HCT116 (cell line): ENCODE results near the gene ABCD1. TPM values are rescaled to one million over a fixed set of nuclear protein-coding genes. Genes with fewer than 3 reads are reported as not detected.

Experiments used
- ATAC-seq: fragments of 200-7000 bp; cut with Tn5 transposase; 2 replicates; pipeline ENCODE4 v1.9.1; 2020; ENCODE audit warnings: mild to moderate bottlenecking, moderate library complexity
- BruUV-seq: library from RNA; stranded (reverse); fragments of 400-500 nt; replicated peaks from 2 replicates; lab custom pipeline; 2021; lab: Mats Ljungman, UMichigan
- CTCF ChIA-PET: fragments of 300-600 bp; sonication (Branson Sonifier 250); formaldehyde crosslinking; loops from one replicate; lab custom pipeline; 2021; ENCODE audit warnings: antibody characterized with exemption; lab: Charles Lee
- POLR2A ChIA-PET: fragments of 300-600, 350-600 bp; sonication (Branson Sonifier 250); formaldehyde crosslinking; loops from one replicate; lab custom pipeline; 2021; ENCODE audit warnings: antibody characterized with exemption; lab: Charles Lee
- RAD21 ChIA-PET, 2 experiments: fragments of 300-600 bp; sonication (Branson Sonifier 250); formaldehyde crosslinking; loops; one replicate each; lab custom pipeline; 2023; ENCODE audit warnings: low total read pairs in 2 of 2; ENCODE audit not compliant: uncharacterized antibody in 2 of 2, unreplicated experiment in 2 of 2, low non-redundant PET in 1 of 2; lab: Charles Lee
- DNase-seq: peaks from one replicate; pipeline ENCODE4 v3.0.0-alpha.2; 2010; ENCODE audit warnings: low read depth, low spot score
- H2AFZ ChIP-seq: fragments of 200-600 bp; shearing (Covaris generic), sonication (generic); 2 replicates; pipeline ENCODE4 v1.6.1; 2017; ENCODE audit warnings: low read depth, mixed run types, mixed read lengths, antibody characterized with exemption, low read length; ENCODE audit not compliant: poor library complexity, severe bottlenecking
- H3K27ac ChIP-seq: 2 replicates; pipeline ENCODE4 v1.5.1; 2012; ENCODE audit warnings: low read depth, low read length
- H3K27me3 ChIP-seq: fragments of 200-600 bp; sonication (generic); 2 replicates; pipeline ENCODE4 v1.6.1; 2016; ENCODE audit warnings: mixed run types, low read length, mixed read lengths; ENCODE audit not compliant: insufficient read depth
- H3K36me3 ChIP-seq, 2 experiments: fragments of 200-500 bp in 1 of 2; fragments of 200-600 bp in 1 of 2; sonication (Bioruptor generic) in 1 of 2; sonication (generic) in 1 of 2; 2 replicates each; pipeline versions ENCODE4 v1.5.1 to v1.6.1; 2014 to 2016; ENCODE audit warnings: low read length in 2 of 2, inconsistent platforms in 1 of 2, mixed read lengths in 1 of 2, mixed run types in 1 of 2; ENCODE audit not compliant: insufficient read depth in 2 of 2, control insufficient read depth in 1 of 2
- H3K4me1 ChIP-seq, 2 experiments: fragments of 200-600 bp in 1 of 2; sonication (generic) in 1 of 2; 2 replicates each; pipeline versions ENCODE4 v1.5.1 to v1.6.1; 2012 to 2017; ENCODE audit warnings: low read length in 2 of 2, inconsistent platforms in 1 of 2, mild to moderate bottlenecking in 1 of 2, mixed read lengths in 1 of 2, mixed run types in 1 of 2, moderate library complexity in 1 of 2; ENCODE audit not compliant: insufficient read depth in 2 of 2, control insufficient read depth in 1 of 2
- H3K4me2 ChIP-seq: fragments of 200-600 bp; sonication (generic); 2 replicates; pipeline ENCODE4 v1.6.1; 2017; ENCODE audit warnings: mixed run types, low read length, mixed read lengths
- H3K4me3 ChIP-seq, 2 experiments: fragments of 200-600 bp in 1 of 2; sonication (generic) in 1 of 2; replicated peaks in 1 of 2; 2 replicates each; pipeline ENCODE4 v1.5.1; 2011 to 2016; ENCODE audit warnings: low read length in 2 of 2, control low read depth in 1 of 2, low read depth in 1 of 2, mild to moderate bottlenecking in 1 of 2, mixed read lengths in 1 of 2, mixed run types in 1 of 2
- H3K79me2 ChIP-seq: fragments of 200-600 bp; sonication (generic); 2 replicates; pipeline ENCODE4 v1.6.1; 2017; ENCODE audit warnings: mild to moderate bottlenecking, mixed run types, low read length, moderate library complexity, mixed read lengths; ENCODE audit not compliant: insufficient read depth
- H3K9ac ChIP-seq: fragments of 200-600 bp; sonication (generic); 2 replicates; pipeline ENCODE4 v1.6.1; 2016; ENCODE audit warnings: low read length, mixed read lengths
- H3K9me2 ChIP-seq: fragments of 200-600 bp; sonication (generic), shearing (Covaris generic); 2 replicates; pipeline ENCODE4 v1.6.1; 2017; ENCODE audit warnings: mixed run types, mild to moderate bottlenecking, moderate library complexity; ENCODE audit not compliant: insufficient read depth
- H3K9me3 ChIP-seq, 2 experiments: fragments of 200-500 bp in 1 of 2; fragments of 200-600 bp in 1 of 2; sonication (Bioruptor generic) in 1 of 2; sonication (generic) in 1 of 2; 2 replicates each; pipeline ENCODE4 v1.6.1; 2014 to 2017; ENCODE audit warnings: low read length in 2 of 2, mixed read lengths in 2 of 2, inconsistent platforms in 1 of 2, low read depth in 1 of 2, mild to moderate bottlenecking in 1 of 2, mixed run types in 1 of 2, moderate library complexity in 1 of 2; ENCODE audit not compliant: control insufficient read depth in 1 of 2, insufficient read depth in 1 of 2
- H4K20me1 ChIP-seq: fragments of 200-600 bp; sonication (generic), shearing (Covaris generic); 2 replicates; pipeline ENCODE4 v1.6.1; 2017; ENCODE audit warnings: mixed run types, mild to moderate bottlenecking, moderate library complexity; ENCODE audit not compliant: insufficient read depth
- ATF3 ChIP-seq: IDR thresholded peaks from 2 replicates; pipeline ENCODE4 v1.6.1; 2012
- CTCF ChIP-seq, 3 experiments: fragments of 200-600 bp in 1 of 3; sonication (generic) in 1 of 3; IDR thresholded peaks in 2 of 3; conservative IDR thresholded peaks in 1 of 3; 2 replicates each; pipeline ENCODE4 v1.5.1; 2012 to 2017; ENCODE audit warnings: low read depth in 2 of 3, low read length in 2 of 3, antibody characterized with exemption in 1 of 3, borderline replicate concordance in 1 of 3, control low read depth in 1 of 3, mild to moderate bottlenecking in 1 of 3, mixed read lengths in 1 of 3, mixed run types in 1 of 3, moderate library complexity in 1 of 3; ENCODE audit not compliant: insufficient read depth in 1 of 3
- EGR1 ChIP-seq: IDR thresholded peaks from 2 replicates; pipeline ENCODE4 v1.6.1; 2012; ENCODE audit warnings: low read depth
- ELF1 ChIP-seq: IDR thresholded peaks from 2 replicates; pipeline ENCODE4 v1.6.1; 2012; ENCODE audit warnings: low read depth, borderline replicate concordance
- EZH2 ChIP-seq: fragments of 200-600 bp; sonication (generic); IDR thresholded peaks from 2 replicates; pipeline ENCODE4 v1.6.1; 2017; ENCODE audit warnings: antibody characterized with exemption, mixed run types
- EZH2phosphoT487 ChIP-seq: fragments of 200-600 bp; IDR thresholded peaks from 2 replicates; pipeline ENCODE4 v1.6.1; 2018; ENCODE audit warnings: antibody characterized with exemption, borderline replicate concordance
- JUND ChIP-seq: IDR thresholded peaks from 2 replicates; pipeline ENCODE4 v1.6.1; 2012
- MAX ChIP-seq: IDR thresholded peaks from 2 replicates; pipeline ENCODE4 v1.6.1; 2012
- POLR2A ChIP-seq: IDR thresholded peaks from 2 replicates; pipeline ENCODE4 v1.7.0; 2011; ENCODE audit warnings: borderline replicate concordance; ENCODE audit not compliant: insufficient read depth, insufficient read length; ENCODE audit errors: extremely low read depth
- RAD21 ChIP-seq: IDR thresholded peaks from 2 replicates; pipeline ENCODE4 v1.6.1; 2012; ENCODE audit warnings: low read depth, mild to moderate bottlenecking
- REST ChIP-seq: IDR thresholded peaks from 2 replicates; pipeline ENCODE4 v1.6.1; 2012; ENCODE audit warnings: low read depth
- SIN3A ChIP-seq: IDR thresholded peaks from 2 replicates; pipeline ENCODE4 v1.6.1; 2012; ENCODE audit warnings: low read depth
- SP1 ChIP-seq: IDR thresholded peaks from 2 replicates; pipeline ENCODE4 v1.6.1; 2012; ENCODE audit warnings: low read depth
- SRF ChIP-seq: IDR thresholded peaks from 2 replicates; pipeline ENCODE4 v1.6.1; 2012; ENCODE audit warnings: low read depth
- TCF7L2 ChIP-seq: IDR thresholded peaks from 2 replicates; pipeline ENCODE4 v1.7.0; 2011; ENCODE audit warnings: borderline replicate concordance, inconsistent platforms; ENCODE audit not compliant: insufficient read depth, insufficient read length; ENCODE audit errors: extremely low read depth
- intact Hi-C: fragments of 100-400 bp; cut with micrococcal nuclease; formaldehyde crosslinking; loops from 2 replicates; pipeline ENCODE4 v1.10.0; 2022
- total RNA-seq: library from RNA; stranded (reverse); gene quantifications from one replicate; pipeline ENCODE4 v1.2.1, GENCODE V29; 2021; ENCODE audit not compliant: unreplicated experiment

Gene ABCD1
- total RNA-seq, 1 experiment from 2014 or later: 7.1 TPM

- no peak for TF ChIP-seq REST
Observed at GRCh38 chrX:153738056-153738605, 13.5 kb downstream of the ABCD1 start (continued).

- no peaks in the 10 kb centered on the region for H3K9me3 ChIP-seq
- no peaks in the 10 kb centered on the region for H3K79me2 ChIP-seq
- ChIA-PET POLR2A (no interaction called here), RAD21 (no interaction called here), CTCF (no interaction called here)
- H3K4me2 ChIP-seq: no peak overlapping the region
- no peak overlapping the region for H3K27ac ChIP-seq
- intact Hi-C loops: no loop called here
- no peaks in the 10 kb centered on the region; a peak in 1 of 4 replicates for H3K4me1 ChIP-seq
- no peaks in the 10 kb centered on the region for H3K9me2 ChIP-seq
- ATAC-seq (no peak), DNase-seq (no peak)
- H3K4me3 ChIP-seq: no peak overlapping the region
- H4K20me1 ChIP-seq: no peaks in the 10 kb centered on the region
- no peak overlapping the region for H2AFZ ChIP-seq
- no peaks in the 10 kb centered on the region for H3K36me3 ChIP-seq
- H3K9ac ChIP-seq: no peak overlapping the region
- no TSS peak for BruUV-seq
- H3K27me3 ChIP-seq: no peaks in the 10 kb centered on the region
- TF ChIP-seq SRF: no peak
- no peak for TF ChIP-seq ATF3
- no peak for TF ChIP-seq RAD21
- TF ChIP-seq REST: no peak
- no peak for TF ChIP-seq MAX
- no peak for TF ChIP-seq SIN3A
- TF ChIP-seq EGR1: no peak
- no peak for TF ChIP-seq JUND
- no peak for TF ChIP-seq EZH2phosphoT487
- no peak for TF ChIP-seq POLR2A
- TF ChIP-seq ELF1: no peak
- no peak for TF ChIP-seq EZH2
- TF ChIP-seq TCF7L2: no peak
- TF ChIP-seq SP1: no peak
- TF ChIP-seq CTCF (IDR thresholded peaks at IDR 0.05 in 2 of 3, conservative IDR thresholded peaks at IDR 0.05 in 1 of 3; ENCODE audit: borderline replicate concordance in 1 of 3, insufficient read depth in 1 of 3, low read depth in 2 of 3, low read length in 2 of 3): no peak
Observed at GRCh38 chrX:153739754-153740486, 15.3 kb downstream of the ABCD1 start.
